ENCODE data around the gene PPP2CA.

PPP2CA gene

GRCh38 chr5:134178096-134178419 is 47.8 kb downstream of the PPP2CA start:
- H3K27me3 ChIP-seq (ENCODE audit: control insufficient read depth in 1 of 2, insufficient read depth in 2 of 2, low read length in 2 of 2), result no peaks in the 10 kb centered on the region
- H3K9me3 ChIP-seq (ENCODE audit: low read length), result no peaks in the 10 kb centered on the region
- peaks cover 22% of the 10 kb centered on the region for H3K4me1 ChIP-seq (ENCODE audit: insufficient read depth, low read length)
- H3K4me3 ChIP-seq (ENCODE audit: low read depth in 1 of 2, low read length in 2 of 2), result peak overlapping the region in 1 of 2 donors; percentile 77
- no peak overlapping the region for H3K9ac ChIP-seq (ENCODE audit: low read length)
- H3K27ac ChIP-seq (ENCODE audit: low read depth, low read length), result no peak overlapping the region
- peaks cover 6% of the 10 kb centered on the region for H3K36me3 ChIP-seq (ENCODE audit: insufficient read depth, low read length)

- Histone ChIP-seq H3K4me3 (ENCODE audit: low read depth in 1 of 2, low read length in 2 of 2) (peak overlapping the region; percentile 60 to 77), H3K9me3 (ENCODE audit: low read length) (no peaks in the 10 kb centered on the region), H3K9ac (ENCODE audit: low read length) (peak overlapping the region; percentile 74), H3K4me1 (ENCODE audit: insufficient read depth, low read length) (peaks cover 22% of the 10 kb centered on the region), H3K27me3 (ENCODE audit: control insufficient read depth in 1 of 2, insufficient read depth in 2 of 2, low read length in 2 of 2) (no peaks in the 10 kb centered on the region), H3K36me3 (ENCODE audit: insufficient read depth, low read length) (peaks cover 7% of the 10 kb centered on the region), H3K27ac (ENCODE audit: low read depth, low read length) (peak overlapping the region; percentile 94)
Measured at GRCh38 chr5:134177369-134178095, 48.3 kb downstream of the PPP2CA start.

- no peaks in the 10 kb centered on the region for H3K27me3 ChIP-seq (ENCODE audit: control insufficient read depth in 1 of 2, insufficient read depth in 2 of 2, low read length in 2 of 2)
- H3K9ac ChIP-seq (ENCODE audit: low read length), result peak within 1 kb of the TSS; percentile 74
- peaks cover 15% of the 10 kb centered on the region for H3K36me3 ChIP-seq (ENCODE audit: insufficient read depth, low read length)
- H3K27ac ChIP-seq (ENCODE audit: low read depth, low read length), result peak within 1 kb of the TSS; percentile 94
- H3K4me3 ChIP-seq (ENCODE audit: low read depth in 1 of 2, low read length in 2 of 2), result peak within 1 kb of the TSS; percentile 60 to 77
- no peaks in the 10 kb centered on the region for H3K9me3 ChIP-seq (ENCODE audit: low read length)
- H3K4me1 ChIP-seq (ENCODE audit: insufficient read depth, low read length), result peaks cover 22% of the 10 kb centered on the region
Measured at GRCh38 chr5:134176511-134177368, 49.1 kb downstream of the PPP2CA start, which contains the start of gene SKP1. TSS of gene SKP1 (minus strand) at chr5:134176950. CDS start at chr5:134174022, 2,928 bp downstream.

- H3K27ac ChIP-seq (ENCODE audit: low read depth, low read length), result peak overlapping the region; percentile 94
- H3K9me3 ChIP-seq (ENCODE audit: low read length), result no peaks in the 10 kb centered on the region
- no peaks in the 10 kb centered on the region for H3K27me3 ChIP-seq (ENCODE audit: control insufficient read depth in 1 of 2, insufficient read depth in 2 of 2, low read length in 2 of 2)
- peak overlapping the region; percentile 74 for H3K9ac ChIP-seq (ENCODE audit: low read length)
- peaks cover 16% of the 10 kb centered on the region for H3K36me3 ChIP-seq (ENCODE audit: insufficient read depth, low read length)
- H3K4me1 ChIP-seq (ENCODE audit: insufficient read depth, low read length), result peaks cover 22% of the 10 kb centered on the region
- peak overlapping the region; percentile 60 to 77 for H3K4me3 ChIP-seq (ENCODE audit: low read depth in 1 of 2, low read length in 2 of 2)
Measured at GRCh38 chr5:134175921-134176510, 49.9 kb downstream of the PPP2CA start.

- Histone ChIP-seq H3K4me1 (ENCODE audit: insufficient read depth, low read length) (peaks cover 22% of the 10 kb centered on the region), H3K9ac (ENCODE audit: low read length) (peak overlapping the region; percentile 74), H3K36me3 (ENCODE audit: insufficient read depth, low read length) (peaks cover 21% of the 10 kb centered on the region), H3K9me3 (ENCODE audit: low read length) (no peaks in the 10 kb centered on the region), H3K27me3 (ENCODE audit: control insufficient read depth in 1 of 2, insufficient read depth in 2 of 2, low read length in 2 of 2) (no peaks in the 10 kb centered on the region), H3K4me3 (ENCODE audit: low read depth in 1 of 2, low read length in 2 of 2) (peak overlapping the region in 1 of 2 donors; percentile 77), H3K27ac (ENCODE audit: low read depth, low read length) (peak overlapping the region; percentile 94)
Measured at GRCh38 chr5:134174841-134175839, 50.7 kb downstream of the PPP2CA start.

GRCh38 chr5:134171972-134172371 is 53.9 kb downstream of the PPP2CA start:
- Histone ChIP-seq H3K36me3 (ENCODE audit: insufficient read depth, low read length) (peaks cover 45% of the 10 kb centered on the region), H3K27ac (ENCODE audit: low read depth, low read length) (no peak overlapping the region), H3K4me1 (ENCODE audit: insufficient read depth, low read length) (peaks cover 18% of the 10 kb centered on the region), H3K9me3 (ENCODE audit: low read length) (no peaks in the 10 kb centered on the region), H3K4me3 (ENCODE audit: low read depth in 1 of 2, low read length in 2 of 2) (no peak overlapping the region), H3K9ac (ENCODE audit: low read length) (no peak overlapping the region), H3K27me3 (ENCODE audit: control insufficient read depth in 1 of 2, insufficient read depth in 2 of 2, low read length in 2 of 2) (no peaks in the 10 kb centered on the region)

- Histone ChIP-seq H3K27ac (ENCODE audit: low read depth, low read length) (no peak overlapping the region), H3K9me3 (ENCODE audit: low read length) (no peaks in the 10 kb centered on the region), H3K36me3 (ENCODE audit: insufficient read depth, low read length) (peaks cover 58% of the 10 kb centered on the region), H3K4me3 (ENCODE audit: low read depth in 1 of 2, low read length in 2 of 2) (no peak overlapping the region), H3K9ac (ENCODE audit: low read length) (no peak overlapping the region), H3K27me3 (ENCODE audit: control insufficient read depth in 1 of 2, insufficient read depth in 2 of 2, low read length in 2 of 2) (no peaks in the 10 kb centered on the region), H3K4me1 (ENCODE audit: insufficient read depth, low read length) (no peaks in the 10 kb centered on the region)
Measured at GRCh38 chr5:134162592-134162991, 63.3 kb downstream of the PPP2CA start.

- peaks cover 51% of the 10 kb centered on the region for H3K36me3 ChIP-seq (ENCODE audit: insufficient read depth, low read length)
- no peaks in the 10 kb centered on the region for H3K4me1 ChIP-seq (ENCODE audit: insufficient read depth, low read length)
- H3K27ac ChIP-seq (ENCODE audit: low read depth, low read length), result no peak overlapping the region
- H3K9ac ChIP-seq (ENCODE audit: low read length), result no peak overlapping the region
- no peaks in the 10 kb centered on the region for H3K9me3 ChIP-seq (ENCODE audit: low read length)
- no peak overlapping the region for H3K4me3 ChIP-seq (ENCODE audit: low read depth in 1 of 2, low read length in 2 of 2)
- no peaks in the 10 kb centered on the region for H3K27me3 ChIP-seq (ENCODE audit: control insufficient read depth in 1 of 2, insufficient read depth in 2 of 2, low read length in 2 of 2)
Measured at GRCh38 chr5:134161513-134162395, 64.1 kb downstream of the PPP2CA start.

- Histone ChIP-seq H3K9ac (ENCODE audit: low read length) (no peak overlapping the region), H3K27me3 (ENCODE audit: control insufficient read depth in 1 of 2, insufficient read depth in 2 of 2, low read length in 2 of 2) (no peaks in the 10 kb centered on the region), H3K4me3 (ENCODE audit: low read depth in 1 of 2, low read length in 2 of 2) (no peak overlapping the region), H3K9me3 (ENCODE audit: low read length) (no peaks in the 10 kb centered on the region), H3K4me1 (ENCODE audit: insufficient read depth, low read length) (no peaks in the 10 kb centered on the region), H3K27ac (ENCODE audit: low read depth, low read length) (no peak overlapping the region), H3K36me3 (ENCODE audit: insufficient read depth, low read length) (peaks cover 51% of the 10 kb centered on the region)
Measured at GRCh38 chr5:134153657-134154056, 72.2 kb downstream of the PPP2CA start.

GRCh38 chr5:134153241-134153640 is 72.6 kb downstream of the PPP2CA start:
- Histone ChIP-seq H3K27ac (ENCODE audit: low read depth, low read length) (no peak overlapping the region), H3K9me3 (ENCODE audit: low read length) (no peaks in the 10 kb centered on the region), H3K27me3 (ENCODE audit: control insufficient read depth in 1 of 2, insufficient read depth in 2 of 2, low read length in 2 of 2) (no peaks in the 10 kb centered on the region), H3K36me3 (ENCODE audit: insufficient read depth, low read length) (peaks cover 49% of the 10 kb centered on the region), H3K4me1 (ENCODE audit: insufficient read depth, low read length) (no peaks in the 10 kb centered on the region), H3K9ac (ENCODE audit: low read length) (no peak overlapping the region), H3K4me3 (ENCODE audit: low read depth in 1 of 2, low read length in 2 of 2) (no peak overlapping the region)

Measured in muscle layer of colon (tissue), 2 donors.